MM.1S (cell line): ENCODE results near the gene HABP4.

Experiments
- DNase-seq: peaks from one replicate; pipeline ENCODE4 v3.0.0-alpha.2; 2015
- H2AFZ ChIP-seq: fragments of 300-600 bp; sonication (generic); 2 replicates; pipeline ENCODE4 v1.6.0; 2016; ENCODE audit warnings: antibody characterized with exemption, low read length
- H3F3A ChIP-seq: fragments of 300-600 bp; sonication (generic); 2 replicates; pipeline ENCODE4 v1.6.1; 2016; ENCODE audit warnings: mild to moderate bottlenecking, antibody characterized with exemption, low read length, moderate library complexity, mixed read lengths; ENCODE audit not compliant: insufficient read depth
- H3K27ac ChIP-seq: fragments of 300-600 bp; sonication (generic); 2 replicates; pipeline ENCODE4 v1.5.1; 2016; ENCODE audit warnings: mild to moderate bottlenecking, low read length
- H3K27me3 ChIP-seq: fragments of 300-600 bp; sonication (generic); replicated peaks from 2 replicates; pipeline ENCODE4 v1.6.0; 2016; ENCODE audit warnings: low read length; ENCODE audit not compliant: insufficient read depth
- H3K36me3 ChIP-seq: fragments of 300-600 bp; sonication (generic); replicated peaks from 2 replicates; pipeline ENCODE4 v1.6.1; 2016; ENCODE audit warnings: mild to moderate bottlenecking, low read length, mixed read lengths; ENCODE audit not compliant: insufficient read depth
- H3K4me1 ChIP-seq: fragments of 300-600 bp; sonication (generic); 2 replicates; pipeline ENCODE4 v1.6.1; 2016; ENCODE audit warnings: low read length, mixed read lengths
- H3K4me2 ChIP-seq: fragments of 300-600 bp; sonication (generic); 2 replicates; pipeline ENCODE4 v1.6.0; 2016; ENCODE audit warnings: low read depth, low read length
- H3K4me3 ChIP-seq: fragments of 300-600 bp; sonication (generic); 2 replicates; pipeline ENCODE4 v1.5.1; 2016; ENCODE audit warnings: low read length, mixed read lengths
- H3K79me2 ChIP-seq: fragments of 300-600 bp; sonication (generic); 2 replicates; pipeline ENCODE4 v1.6.1; 2016; ENCODE audit warnings: mixed run types, low read length, mixed read lengths
- H3K9ac ChIP-seq: fragments of 300-600 bp; sonication (generic); 2 replicates; pipeline ENCODE4 v1.6.1; 2016; ENCODE audit warnings: low read length, mixed read lengths
- H3K9me2 ChIP-seq: fragments of 300-600 bp; sonication (generic); replicated peaks from 2 replicates; pipeline ENCODE4 v1.6.1; 2016; ENCODE audit warnings: mild to moderate bottlenecking, low read length, mixed read lengths; ENCODE audit not compliant: insufficient read depth
- H3K9me3 ChIP-seq: fragments of 300-600 bp; sonication (generic); replicated peaks from 2 replicates; pipeline ENCODE4 v1.6.1; 2016; ENCODE audit warnings: mild to moderate bottlenecking, low read length, mixed read lengths; ENCODE audit not compliant: insufficient read depth
- H4K20me1 ChIP-seq: fragments of 300-600 bp; sonication (generic); 2 replicates; pipeline ENCODE4 v1.6.1; 2016; ENCODE audit warnings: mild to moderate bottlenecking, low read length, moderate library complexity, mixed read lengths; ENCODE audit not compliant: insufficient read depth
- CTCF ChIP-seq: fragments of 300-600 bp; sonication (generic); IDR thresholded peaks from 2 replicates; pipeline ENCODE4 v1.5.1; 2016; ENCODE audit warnings: antibody characterized with exemption, low read length, mixed read lengths
- EZH2 ChIP-seq: fragments of 300-600 bp; sonication (generic); optimal IDR thresholded peaks from 2 replicates; pipeline ENCODE3; 2017; ENCODE audit warnings: low read depth, mild to moderate bottlenecking, antibody characterized with exemption, low read length, mixed read lengths
- EZH2phosphoT487 ChIP-seq: fragments of 300-600 bp; sonication (generic); IDR thresholded peaks from 2 replicates; pipeline ENCODE4 v1.6.1; 2018; ENCODE audit warnings: antibody characterized with exemption, low read length

Gene HABP4

GRCh38 chr9:96419691-96419969 lies 30.3 kb upstream of the HABP4 start:
- H2AFZ ChIP-seq: peak overlapping the region; percentile 81

GRCh38 chr9:96420468-96421219 lies 29.3 kb upstream of the HABP4 start:
- DNase-seq: peak; percentile 15
- Histone ChIP-seq H3K79me2 (peaks cover 19% of the 10 kb centered on the region), H3K27me3 (no peaks in the 10 kb centered on the region), H3K4me1 (peaks cover 17% of the 10 kb centered on the region), H3K9me3 (no peaks in the 10 kb centered on the region), H4K20me1 (0 out of 2 replicates have a peak, but pooled peaks cover 5% of the 10 kb centered on the region), H3F3A (peaks cover 29% of the 10 kb centered on the region), H3K27ac (peak overlapping the region; percentile 100; the same call in 1 of the 2 replicates), H3K36me3 (0 out of 2 replicates have a peak, but pooled peaks cover 3% of the 10 kb centered on the region), H3K9me2 (no peaks in the 10 kb centered on the region), H3K4me3 (no peak overlapping the region), H2AFZ (peak overlapping the region; percentile 81), H3K9ac (peak overlapping the region; percentile 100; the same call in 1 of the 2 replicates), H3K4me2 (peak overlapping the region; percentile 75)
- TF ChIP-seq EZH2phosphoT487 (no peak), CTCF (no peak), EZH2 (no peak)

More at GRCh38 chr9:96419691-96419969, 30.3 kb upstream of the HABP4 start:
- Histone ChIP-seq H4K20me1 (0 out of 2 replicates have a peak, but pooled peaks cover 6% of the 10 kb centered on the region), H3K4me3 (peak overlapping the region; percentile 97), H3K27ac (peak overlapping the region; percentile 100; the same call in 1 of the 2 replicates), H3K79me2 (peaks cover 29% of the 10 kb centered on the region), H3K9me2 (no peaks in the 10 kb centered on the region), H3K4me2 (peak overlapping the region; percentile 75), H3K9ac (peak overlapping the region; percentile 100), H3K36me3 (0 out of 2 replicates have a peak, but pooled peaks cover 3% of the 10 kb centered on the region), H3K27me3 (no peaks in the 10 kb centered on the region), H3F3A (peaks cover 29% of the 10 kb centered on the region), H3K4me1 (peaks cover 17% of the 10 kb centered on the region), H3K9me3 (no peaks in the 10 kb centered on the region)
- DNase-seq: no peak
- TF ChIP-seq EZH2 (no peak), EZH2phosphoT487 (no peak), CTCF (no peak)

- no peak for TF ChIP-seq CTCF
- no peak for TF ChIP-seq EZH2phosphoT487
- no peak for TF ChIP-seq EZH2
- Histone ChIP-seq H3F3A (peaks cover 18% of the 10 kb centered on the region), H3K79me2 (no peaks in the 10 kb centered on the region), H3K4me1 (peaks cover 17% of the 10 kb centered on the region), H3K4me3 (no peak overlapping the region), H3K9me2 (no peaks in the 10 kb centered on the region), H3K9ac (no peak overlapping the region), H2AFZ (no peak overlapping the region), H3K9me3 (no peaks in the 10 kb centered on the region), H3K36me3 (no peaks in the 10 kb centered on the region), H3K27ac (no peak overlapping the region), H3K4me2 (no peak overlapping the region), H4K20me1 (no peaks in the 10 kb centered on the region), H3K27me3 (no peaks in the 10 kb centered on the region)
- DNase-seq: no peak
Observed at GRCh38 chr9:96423322-96423984, 26.5 kb upstream of the HABP4 start.
